ENCODE data around the gene TAGLN.
"Not testable (repeated sequence)": the region's sequence is repeated elsewhere in the genome, so short reads cannot be mapped to it uniquely, and the experiment has no call there.

Gene TAGLN

DNA sequence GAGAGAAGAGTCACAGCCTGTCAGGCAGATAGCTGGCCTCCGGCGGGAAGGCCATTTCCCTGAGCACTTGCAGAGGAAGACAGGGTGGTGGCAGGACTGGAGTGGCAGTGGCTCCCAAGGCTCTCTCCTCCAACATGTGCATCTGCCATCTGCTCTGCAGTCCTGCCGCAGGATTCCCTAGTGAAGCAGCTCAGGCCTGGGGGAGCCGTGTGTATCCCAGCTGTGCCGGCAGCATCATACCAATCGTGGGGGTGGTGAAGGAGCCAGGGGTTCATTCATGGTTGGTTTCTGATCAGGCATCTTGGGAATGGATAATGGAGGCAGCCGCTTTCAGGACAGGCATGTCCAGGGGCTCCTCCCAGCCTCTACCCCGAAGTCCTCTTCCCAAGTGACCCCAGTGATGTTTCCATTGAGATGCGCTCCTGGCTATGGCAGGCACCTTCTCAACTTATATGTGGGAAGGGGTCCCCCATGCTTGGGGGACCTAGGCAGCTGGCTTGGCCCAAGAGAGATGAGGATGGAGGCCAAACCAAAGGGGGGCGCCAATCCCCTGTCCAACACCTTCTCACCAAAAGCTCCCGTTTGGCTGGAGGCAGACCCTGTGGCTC, 6.1 kb downstream of the TAGLN start:
- in situ Hi-C loops (cut with HindIII; ENCODE audit: low pct_ligation_motif_present, low pct_unique_long_range_greater_than_20kb, low sequenced_read_pairs) = no loop called here
- no peak for DNase-seq

DNA sequence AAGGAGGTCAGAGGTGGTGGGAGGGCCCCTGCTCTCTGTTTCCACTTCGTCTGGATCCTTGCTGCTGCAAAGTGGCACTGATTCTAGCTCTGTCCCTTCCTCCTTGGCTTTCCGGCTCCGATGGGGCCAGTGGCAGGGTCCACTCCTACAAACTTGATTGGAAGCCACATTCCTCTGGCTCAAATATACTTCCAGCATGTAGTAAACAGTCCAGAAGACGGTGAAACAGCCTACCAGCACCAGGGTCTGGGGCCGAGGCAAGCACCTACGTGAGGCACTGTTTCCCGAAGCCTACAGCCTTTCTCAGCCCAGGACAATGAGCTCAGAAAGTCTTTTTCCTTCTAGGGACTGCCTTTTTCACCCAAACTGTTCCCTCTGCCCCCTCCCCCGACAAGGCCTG, 6.9 kb downstream of the TAGLN start:
- DNase-seq; in situ Hi-C loops (cut with HindIII; ENCODE audit: low pct_ligation_motif_present, low pct_unique_long_range_greater_than_20kb, low sequenced_read_pairs): not testable (repeated sequence)

DNA sequence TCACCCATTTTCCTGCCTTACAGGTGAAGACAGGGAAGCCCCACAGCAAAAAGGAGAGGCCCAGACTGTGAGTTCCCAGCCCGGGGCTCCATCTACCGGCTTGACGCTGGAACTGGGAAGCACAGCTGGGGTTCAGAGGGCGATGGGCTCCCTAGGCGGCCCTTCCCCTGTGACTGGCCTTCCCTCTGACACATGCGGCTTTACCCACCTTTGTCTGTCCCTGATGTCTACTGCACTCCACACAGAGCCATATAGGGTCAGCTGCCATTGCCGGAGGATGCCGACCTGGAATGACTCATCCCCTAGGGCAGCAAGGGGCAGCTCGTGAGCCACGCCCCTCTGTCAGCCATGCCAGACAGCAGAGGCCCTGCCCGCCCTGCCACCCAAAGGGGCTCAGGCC, 7.7 kb downstream of the TAGLN start:
- DNase-seq; in situ Hi-C loops (cut with HindIII; ENCODE audit: low pct_ligation_motif_present, low pct_unique_long_range_greater_than_20kb, low sequenced_read_pairs): not testable (repeated sequence)

DNA sequence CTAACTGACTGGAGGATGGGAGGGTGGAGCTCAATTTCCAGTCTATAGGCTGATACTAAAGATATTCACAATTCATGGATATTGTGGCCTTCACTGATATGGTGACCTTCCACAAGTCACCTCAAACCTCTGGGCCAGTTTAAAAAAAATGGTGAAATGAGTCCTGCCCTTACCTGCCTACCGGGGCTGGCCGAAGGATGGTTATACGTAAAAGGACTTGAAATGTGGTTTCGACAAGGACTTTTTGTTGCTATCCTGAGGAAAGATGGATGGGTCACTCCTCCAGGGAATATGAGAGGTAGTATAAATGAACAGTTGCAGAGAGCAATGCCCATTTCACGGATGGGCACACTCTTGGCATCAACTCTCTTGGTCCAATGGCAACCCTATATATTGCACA, 8.3 kb downstream of the TAGLN start:
- in situ Hi-C loops (cut with HindIII; ENCODE audit: low pct_ligation_motif_present, low pct_unique_long_range_greater_than_20kb, low sequenced_read_pairs); DNase-seq: not testable (repeated sequence)

DNA sequence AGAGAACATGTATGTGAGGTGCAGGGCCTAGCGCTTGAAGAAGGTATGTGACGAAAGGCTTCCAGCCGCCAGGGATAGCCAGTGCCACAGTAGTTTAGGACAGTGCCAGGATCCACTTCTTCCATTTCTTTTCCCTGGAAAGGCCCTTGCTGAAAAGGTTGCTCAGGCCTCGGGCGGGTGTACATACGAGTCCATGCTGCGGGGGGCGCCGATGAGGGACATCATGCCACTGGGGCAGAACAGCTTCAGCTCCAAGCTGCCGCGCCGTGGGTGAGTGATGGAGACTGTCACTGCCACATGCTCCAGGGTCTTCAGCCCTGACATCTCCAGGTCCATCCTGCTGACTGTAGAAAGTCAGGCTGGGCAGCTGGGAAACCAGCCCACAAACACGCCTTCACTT, 9.5 kb downstream of the TAGLN start:
- in situ Hi-C loops (cut with HindIII; ENCODE audit: low pct_ligation_motif_present, low pct_unique_long_range_greater_than_20kb, low sequenced_read_pairs); DNase-seq: not testable (repeated sequence)

DNA sequence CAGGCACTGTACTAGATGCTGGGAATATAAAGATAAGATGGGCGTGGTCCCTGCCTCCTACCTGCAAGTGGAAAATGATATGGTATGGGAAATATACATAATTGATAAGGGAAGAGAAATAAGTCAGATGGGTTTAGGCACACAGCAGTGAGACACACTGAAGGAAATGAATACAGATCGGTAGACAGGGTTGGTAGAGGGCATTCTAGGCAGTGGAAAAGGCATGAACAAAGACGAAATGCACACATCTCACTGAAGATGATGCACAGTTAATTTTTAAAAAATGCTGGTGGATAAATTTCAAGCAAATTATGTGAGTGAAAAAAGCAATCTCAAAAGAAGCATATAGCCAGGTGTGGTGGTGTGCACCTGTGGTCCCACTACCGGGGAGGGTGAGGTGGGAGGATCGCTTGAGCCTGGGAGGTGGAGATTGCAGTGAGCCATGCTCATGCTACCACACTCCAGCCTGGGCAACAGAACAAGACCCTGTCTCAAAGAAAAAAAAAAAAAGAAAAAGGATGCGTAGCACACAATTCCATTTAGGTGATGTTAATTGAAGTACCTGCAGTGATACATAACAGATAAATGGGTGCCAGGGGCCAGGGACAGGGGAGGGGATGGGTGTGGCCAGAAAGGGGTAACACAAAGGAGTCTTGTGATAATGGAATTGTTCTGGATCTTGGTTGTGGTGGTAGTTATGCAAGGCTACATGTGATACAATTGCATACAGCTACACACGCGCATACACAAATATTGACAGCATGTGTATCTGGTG, 10.4 kb downstream of the TAGLN start:
- DNase-seq; in situ Hi-C loops (cut with HindIII; ENCODE audit: low pct_ligation_motif_present, low pct_unique_long_range_greater_than_20kb, low sequenced_read_pairs): not testable (repeated sequence)

DNA sequence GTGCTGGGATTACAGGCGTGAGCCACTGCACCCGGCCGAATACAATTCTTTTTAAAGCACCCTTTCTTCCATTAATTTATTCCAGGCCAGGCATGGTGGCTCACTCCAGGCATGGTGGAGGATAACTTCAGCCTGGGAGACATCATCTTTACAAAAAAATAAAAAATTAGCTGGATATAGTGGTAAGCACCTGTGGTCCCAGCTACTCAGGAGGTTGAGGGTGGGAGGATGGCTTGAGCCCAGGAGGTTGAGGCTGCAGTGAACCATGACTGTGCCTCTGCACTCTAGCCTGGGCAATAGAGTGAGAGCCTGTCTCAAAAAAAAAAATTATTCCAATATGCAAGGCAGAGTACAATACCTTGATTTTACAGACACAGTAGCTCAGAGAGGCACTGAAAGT, 11.4 kb downstream of the TAGLN start:
- DNase-seq = no peak
- in situ Hi-C loops (cut with HindIII; ENCODE audit: low pct_ligation_motif_present, low pct_unique_long_range_greater_than_20kb, low sequenced_read_pairs) = no loop called here

DNA sequence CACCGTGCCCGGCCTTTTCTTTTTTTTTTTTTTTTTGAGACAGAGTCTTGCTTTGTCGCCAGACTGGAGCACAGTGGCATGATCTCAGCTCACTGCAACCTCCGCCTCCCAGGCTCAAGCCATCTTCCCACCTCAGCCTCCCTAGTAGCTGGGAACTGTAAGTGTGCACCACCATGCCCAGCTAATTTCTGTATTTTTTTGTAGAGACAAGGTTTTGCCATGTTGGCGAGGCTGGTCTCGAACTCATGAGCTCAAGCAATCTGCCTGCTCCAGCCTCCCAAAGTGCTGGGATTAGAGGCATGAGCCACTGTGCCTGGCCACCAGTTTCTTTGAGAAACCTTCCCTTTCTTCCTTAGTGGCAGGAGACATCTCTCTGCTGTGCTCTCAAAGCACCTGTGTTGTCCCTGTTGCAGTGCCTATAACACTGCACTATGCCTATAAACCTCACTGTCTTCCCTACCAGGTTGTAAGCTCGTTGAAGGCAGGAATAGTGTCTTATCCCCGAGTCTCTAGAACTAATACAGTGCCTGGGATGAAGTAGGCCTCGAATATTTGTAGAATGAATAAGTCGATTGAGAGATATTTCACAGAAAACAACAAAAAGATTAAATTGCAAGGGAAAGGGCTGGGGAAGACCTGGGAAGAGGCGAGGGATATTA, 13.7 kb downstream of the TAGLN start:
- DNase-seq = no peak
- in situ Hi-C loops (cut with HindIII; ENCODE audit: low pct_ligation_motif_present, low pct_unique_long_range_greater_than_20kb, low sequenced_read_pairs) = no loop called here

DNA sequence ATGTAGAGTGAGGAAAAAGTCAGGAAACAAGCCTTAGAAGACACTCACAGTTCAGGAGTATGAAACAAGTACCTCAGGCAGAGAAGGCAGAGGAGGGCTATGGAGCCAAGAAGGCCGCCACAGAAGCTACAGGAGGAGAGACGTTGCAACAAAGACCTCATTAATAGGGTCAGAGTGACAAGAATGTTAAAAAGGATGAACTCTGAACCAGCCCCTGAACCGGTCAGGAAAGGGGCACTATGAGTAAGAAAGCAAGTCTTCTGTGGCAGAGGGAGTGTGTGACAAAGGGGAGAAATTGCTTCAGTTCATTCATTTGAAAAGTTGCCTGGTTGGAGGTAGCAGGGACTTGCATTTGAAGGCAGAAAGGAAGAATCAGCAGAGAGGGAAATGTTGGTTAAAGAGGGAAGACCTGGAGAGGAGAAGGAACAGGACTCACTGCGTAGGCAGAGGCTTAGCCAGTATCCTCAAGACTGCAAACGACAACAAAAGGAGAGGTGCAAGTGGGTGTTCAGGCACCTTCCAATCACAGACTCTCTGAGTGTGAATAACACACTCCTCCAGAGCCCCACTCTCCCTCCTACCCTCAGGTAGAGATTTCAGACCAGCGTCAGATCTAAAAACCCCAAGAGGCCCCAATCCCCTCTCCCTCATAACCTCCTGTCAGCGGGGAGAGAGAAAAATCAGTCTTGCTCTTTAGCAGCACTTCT, 15.4 kb downstream of the TAGLN start:
- no peak for DNase-seq
- in situ Hi-C loops (cut with HindIII; ENCODE audit: low pct_ligation_motif_present, low pct_unique_long_range_greater_than_20kb, low sequenced_read_pairs) = no loop called here

DNA sequence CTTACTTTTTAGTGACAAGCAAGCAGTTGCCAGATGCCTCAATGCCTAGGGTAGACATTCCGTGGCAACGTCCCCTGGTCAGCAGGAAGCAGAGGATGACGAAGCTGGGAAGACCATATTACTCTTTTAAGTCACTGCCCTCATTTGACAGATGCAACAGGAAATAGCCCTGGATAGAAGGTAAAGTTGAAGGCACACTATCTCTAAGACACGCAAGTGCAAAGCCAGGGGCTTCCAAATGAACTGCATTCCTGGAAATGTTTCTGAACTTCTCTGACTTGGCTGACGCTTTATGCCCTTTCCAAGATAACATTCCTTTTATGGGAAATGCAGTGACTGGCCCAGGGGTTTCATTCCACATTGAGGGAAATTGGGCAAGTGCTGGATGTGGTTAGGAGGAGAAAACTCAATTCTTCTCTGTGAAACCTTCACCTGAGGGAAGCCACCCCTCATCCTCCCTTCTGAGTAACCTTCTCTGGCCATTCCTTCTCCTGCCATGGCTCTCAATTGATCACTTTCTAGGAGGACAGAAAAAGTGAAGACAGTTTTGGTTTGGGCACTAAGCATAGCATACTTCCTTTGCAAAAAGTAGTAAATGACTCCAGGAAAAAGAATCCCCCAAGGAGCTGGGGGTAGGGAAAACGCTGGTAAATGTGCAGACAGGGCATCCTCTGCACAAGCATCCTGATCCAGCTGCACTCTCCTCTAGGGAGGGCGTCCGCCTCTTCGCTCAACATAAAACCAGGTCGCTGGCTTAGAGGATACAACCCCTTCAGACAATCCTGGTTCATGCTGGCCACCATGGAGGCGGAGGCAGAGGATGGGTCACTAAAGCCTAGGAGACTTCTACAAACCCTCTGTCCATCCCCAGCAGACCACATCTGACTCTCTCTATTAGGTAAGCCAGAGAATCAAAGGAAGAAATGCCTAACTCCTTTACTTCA, 18.2 kb downstream of the TAGLN start:
- DNase-seq = no peak
- in situ Hi-C loops (cut with HindIII; ENCODE audit: low pct_ligation_motif_present, low pct_unique_long_range_greater_than_20kb, low sequenced_read_pairs) = no loop called here

DNA sequence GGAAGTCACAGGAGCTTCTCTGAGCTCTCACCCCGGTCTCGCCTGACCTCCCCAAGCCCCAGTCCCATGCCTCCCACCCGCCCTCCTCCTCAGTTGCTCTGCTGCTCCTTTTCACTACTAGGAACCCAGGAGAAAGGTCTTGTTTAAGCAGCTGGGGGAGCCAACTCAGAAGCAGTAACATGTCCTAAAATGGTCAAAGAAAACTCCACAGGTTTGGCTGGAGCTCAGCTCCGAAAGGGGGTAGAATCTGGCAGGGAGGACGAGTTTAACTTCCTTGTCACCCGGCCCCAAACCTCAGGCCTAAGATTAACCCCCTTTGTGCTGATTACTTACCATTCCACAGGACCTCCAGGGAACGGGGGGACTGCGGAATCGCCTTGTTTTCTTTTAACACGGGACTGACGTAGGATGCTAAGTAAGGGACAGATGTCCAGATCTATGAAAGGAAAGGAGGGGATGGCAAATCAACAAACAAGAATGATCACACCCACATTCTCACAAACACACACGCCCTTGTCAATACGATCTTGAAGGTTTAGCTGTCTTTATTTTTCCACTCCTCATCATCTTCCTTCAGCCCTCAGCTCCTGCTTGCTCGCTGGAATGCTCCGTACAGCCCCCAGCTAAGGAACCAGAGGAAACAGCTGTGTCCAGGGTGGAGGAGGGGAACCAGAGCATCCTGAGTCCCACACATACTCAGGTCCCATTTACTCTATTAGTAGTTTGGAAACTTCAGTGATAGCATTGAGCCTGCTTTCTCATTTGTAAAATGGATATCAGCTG, 19.2 kb downstream of the TAGLN start:
- no peak for DNase-seq
- in situ Hi-C loops (cut with HindIII; ENCODE audit: low pct_ligation_motif_present, low pct_unique_long_range_greater_than_20kb, low sequenced_read_pairs) = no loop called here

DNA sequence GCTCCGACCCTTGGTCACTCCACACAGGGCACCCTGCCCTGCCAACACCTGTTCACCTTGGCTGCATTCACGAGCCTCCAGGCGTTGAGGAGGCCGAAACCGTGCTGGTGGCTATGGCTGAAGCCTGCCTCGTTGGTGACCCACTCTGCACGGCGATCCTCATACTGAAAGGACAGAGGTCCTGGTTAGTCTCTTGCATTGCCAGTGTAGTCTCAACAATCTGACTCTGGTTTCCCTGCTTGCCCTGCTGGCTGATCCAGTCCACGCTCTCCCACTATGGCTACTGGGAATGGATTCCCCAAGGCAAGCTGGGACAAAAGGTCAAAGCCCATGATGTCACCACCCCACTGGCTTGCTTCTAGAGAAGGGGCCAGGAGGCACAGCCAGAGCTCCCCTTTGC, 19.8 kb downstream of the TAGLN start:
- no peak for DNase-seq
- in situ Hi-C loops (cut with HindIII; ENCODE audit: low pct_ligation_motif_present, low pct_unique_long_range_greater_than_20kb, low sequenced_read_pairs) = no loop called here

DNA sequence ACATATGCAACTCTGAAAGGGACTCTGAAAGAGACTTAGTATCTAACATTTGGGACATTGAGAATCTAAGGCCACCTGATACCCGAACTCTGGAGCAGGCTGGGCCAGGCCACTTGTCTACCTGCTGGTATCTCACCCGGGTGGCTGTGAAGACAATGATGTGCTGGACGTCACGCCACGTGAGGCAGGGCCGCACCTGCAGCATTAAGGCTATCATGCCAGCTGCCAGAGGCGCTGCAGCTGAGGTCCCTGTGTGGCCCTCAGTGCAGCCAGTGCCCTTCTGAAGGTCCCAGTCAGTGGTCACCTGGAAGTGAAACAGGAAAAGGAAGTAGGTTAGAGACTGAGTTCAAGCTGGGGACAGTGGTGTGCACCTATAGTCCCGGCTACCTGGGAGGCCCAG, 20.3 kb downstream of the TAGLN start:
- in situ Hi-C loops (cut with HindIII; ENCODE audit: low pct_ligation_motif_present, low pct_unique_long_range_greater_than_20kb, low sequenced_read_pairs) = no loop called here
- no peak for DNase-seq

DNA sequence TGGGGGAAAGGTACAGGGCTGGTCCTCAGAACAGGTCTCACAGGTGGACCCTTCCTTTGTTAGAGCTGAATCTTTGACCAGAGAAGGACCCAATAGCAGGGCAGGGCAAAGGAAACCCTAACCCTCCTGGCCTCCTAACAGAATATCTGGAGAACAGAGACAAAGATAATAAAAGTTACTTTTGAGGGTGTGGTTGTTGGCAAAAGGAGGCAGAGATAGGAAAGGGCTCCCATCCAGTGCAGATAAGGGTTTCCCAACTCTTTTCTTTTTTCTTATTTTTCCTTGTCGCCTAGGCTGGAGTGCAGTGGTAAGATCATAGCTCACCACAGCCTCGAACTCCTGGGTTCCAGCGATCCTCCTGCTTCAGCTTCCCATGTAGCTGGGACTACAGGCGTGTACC, 20.8 kb downstream of the TAGLN start:
- no peak for DNase-seq

DNA sequence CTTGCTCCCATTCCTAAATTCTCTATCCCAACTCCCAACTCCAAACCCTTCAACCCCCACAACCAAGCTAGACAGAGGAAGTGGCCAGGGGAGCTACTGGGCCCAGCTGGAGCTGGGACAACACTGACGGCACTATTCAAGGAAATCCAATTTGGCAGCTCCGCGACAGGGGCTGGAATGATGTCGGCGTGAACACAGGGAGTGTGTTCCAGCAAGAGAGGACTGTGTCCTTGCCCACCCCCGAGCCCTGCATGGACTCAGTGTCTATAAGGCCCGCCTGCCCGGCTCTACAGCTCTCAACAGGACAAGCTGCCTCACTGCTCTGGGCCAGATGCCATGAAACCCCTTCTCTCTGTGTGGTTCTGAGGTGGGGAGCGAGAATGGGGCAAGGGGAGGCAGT, 21.4 kb downstream of the TAGLN start:
- DNase-seq = no peak
- in situ Hi-C loops (cut with HindIII; ENCODE audit: low pct_ligation_motif_present, low pct_unique_long_range_greater_than_20kb, low sequenced_read_pairs) = no loop called here

More for the DNA sequence above, 20.8 kb downstream of the TAGLN start:
- in situ Hi-C loops (cut with HindIII; ENCODE audit: low pct_ligation_motif_present, low pct_unique_long_range_greater_than_20kb, low sequenced_read_pairs) = no loop called here

DNA sequence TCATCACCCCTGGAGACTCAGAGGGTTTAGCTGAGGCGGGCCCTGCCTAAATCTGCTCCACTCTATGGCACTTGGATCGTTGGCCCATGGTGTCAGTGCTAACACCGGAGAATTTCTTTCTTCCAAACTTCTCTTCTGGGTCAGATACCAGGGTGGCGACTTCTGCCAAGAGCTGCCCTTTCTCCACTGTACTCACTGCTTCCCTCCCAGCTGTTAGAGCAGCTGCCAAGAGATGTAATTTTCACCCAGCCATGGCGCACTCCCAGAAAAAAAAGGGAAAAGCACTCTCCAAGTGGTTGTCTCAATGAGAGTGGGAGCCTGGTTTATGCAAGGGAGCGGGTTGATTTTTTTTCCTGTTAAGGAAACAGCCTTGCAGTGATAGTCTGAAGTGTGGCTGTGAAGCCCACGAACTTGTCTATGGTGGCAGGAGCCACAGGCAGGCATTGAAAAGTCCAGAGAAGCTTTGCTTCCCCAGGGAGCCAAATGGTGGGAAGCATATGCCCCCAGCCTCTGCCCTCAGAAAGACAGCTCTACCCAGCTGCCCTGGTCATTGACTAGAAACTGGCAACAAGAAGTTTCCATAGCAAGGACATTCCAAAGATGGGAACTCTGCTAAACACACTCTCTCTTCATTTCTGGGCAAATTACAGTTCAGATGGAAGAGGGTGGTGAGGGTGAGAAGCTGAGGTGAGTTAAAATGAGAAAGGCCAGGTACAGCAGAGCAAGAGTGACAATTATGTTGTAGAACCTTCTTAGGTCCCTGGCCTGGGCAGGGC, 22.0 kb downstream of the TAGLN start:
- in situ Hi-C loops (cut with HindIII; ENCODE audit: low pct_ligation_motif_present, low pct_unique_long_range_greater_than_20kb, low sequenced_read_pairs) = no loop called here
- no peak for DNase-seq
